Muscle layer of colon (tissue), 2 donors: ENCODE results near the gene MAN1C1.

ENCODE experiments used
- H3K27ac ChIP-seq: one replicate; pipeline ENCODE4 v1.7.0; 2013; ENCODE audit warnings: low read depth, mild to moderate bottlenecking, low read length, moderate library complexity
- H3K27me3 ChIP-seq, 2 donors: one replicate each; pipeline ENCODE4 v1.7.0; 2013; ENCODE audit warnings: low read length in 2 of 2, mild to moderate bottlenecking in 2 of 2; ENCODE audit not compliant: insufficient read depth in 2 of 2, control insufficient read depth in 1 of 2
- H3K36me3 ChIP-seq: one replicate; pipeline ENCODE4 v1.7.0; 2013; ENCODE audit warnings: mild to moderate bottlenecking, low read length; ENCODE audit not compliant: insufficient read depth
- H3K4me1 ChIP-seq: one replicate; pipeline ENCODE4 v1.7.0; 2013; ENCODE audit warnings: mild to moderate bottlenecking, low read length; ENCODE audit not compliant: insufficient read depth
- H3K4me3 ChIP-seq, 2 donors: one replicate each; pipeline ENCODE4 v1.7.0; 2013; ENCODE audit warnings: low read length in 2 of 2, low read depth in 1 of 2, mild to moderate bottlenecking in 1 of 2, moderate library complexity in 1 of 2
- H3K9ac ChIP-seq: one replicate; pipeline ENCODE4 v1.7.0; 2013; ENCODE audit warnings: low read length
- H3K9me3 ChIP-seq: one replicate; pipeline ENCODE4 v1.7.0; 2013; ENCODE audit warnings: mild to moderate bottlenecking, low read length
- donor health status: abdominal sarcoma.
- donor health status: Adenocarcinoma of cecum.

Gene MAN1C1

GRCh38 chr1:25668931-25669573, 52.5 kb downstream of the MAN1C1 start:
- no peaks in the 10 kb centered on the region for H3K9me3 ChIP-seq
- no peaks in the 10 kb centered on the region for H3K27me3 ChIP-seq
- no peaks in the 10 kb centered on the region for H3K36me3 ChIP-seq
- no peak overlapping the region for H3K27ac ChIP-seq
- no peak overlapping the region for H3K4me3 ChIP-seq
- H3K9ac ChIP-seq = no peak overlapping the region
- H3K4me1 ChIP-seq = peaks cover 31% of the 10 kb centered on the region

DNA sequence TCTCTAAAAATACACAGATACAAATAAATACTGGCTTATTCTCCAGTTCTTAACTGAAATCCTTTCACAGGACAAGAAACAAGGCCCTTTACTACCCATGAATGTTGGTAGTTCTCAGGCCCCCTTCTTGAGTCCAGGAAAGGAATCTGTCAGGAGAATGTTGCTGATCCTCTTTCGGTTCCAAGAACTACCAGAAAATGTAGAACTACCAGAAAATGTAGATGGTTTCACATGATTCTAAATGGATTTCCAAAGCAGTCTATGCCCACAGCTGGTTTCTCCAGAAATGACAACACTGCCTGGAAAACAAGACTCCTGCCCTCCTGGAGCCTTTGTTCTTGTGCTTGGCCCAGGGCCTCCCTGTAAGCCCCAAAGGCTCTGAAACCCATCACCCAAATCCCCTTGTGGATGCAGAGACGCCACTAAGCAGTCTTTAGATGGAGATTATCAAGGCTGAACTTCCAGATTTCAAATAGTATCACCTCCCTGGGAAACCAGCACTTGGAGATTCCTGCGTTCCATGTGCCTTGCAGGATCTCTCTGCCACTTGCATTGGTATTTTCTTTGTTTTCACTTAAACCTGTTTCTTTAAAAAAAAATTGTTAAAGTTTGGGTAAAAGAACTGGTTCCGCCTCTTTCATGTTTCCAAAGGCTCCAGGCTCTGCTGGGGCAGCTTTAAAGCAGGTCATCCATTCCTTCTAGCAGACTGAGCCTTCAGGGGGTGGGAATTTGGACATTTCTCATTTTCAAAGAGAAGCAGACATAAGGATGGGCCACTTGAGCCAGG, 53.4 kb downstream of the MAN1C1 start:
- H3K27me3 ChIP-seq = no peaks in the 10 kb centered on the region
- H3K27ac ChIP-seq = no peak overlapping the region
- no peaks in the 10 kb centered on the region for H3K9me3 ChIP-seq
- no peak overlapping the region for H3K9ac ChIP-seq
- no peaks in the 10 kb centered on the region for H3K36me3 ChIP-seq
- no peak overlapping the region for H3K4me3 ChIP-seq
- peaks cover 23% of the 10 kb centered on the region for H3K4me1 ChIP-seq

GRCh38 chr1:25671929-25672328, 55.3 kb downstream of the MAN1C1 start:
- H3K9ac ChIP-seq = no peak overlapping the region
- H3K4me1 ChIP-seq = peaks cover 29% of the 10 kb centered on the region
- H3K36me3 ChIP-seq = no peaks in the 10 kb centered on the region
- no peaks in the 10 kb centered on the region for H3K9me3 ChIP-seq
- H3K27ac ChIP-seq = no peak overlapping the region
- no peaks in the 10 kb centered on the region for H3K27me3 ChIP-seq
- H3K4me3 ChIP-seq = no peak overlapping the region

GRCh38 chr1:25672763-25673409, 56.3 kb downstream of the MAN1C1 start:
- Histone ChIP-seq H3K36me3 (no peaks in the 10 kb centered on the region), H3K9ac (no peak overlapping the region), H3K4me3 (no peak overlapping the region), H3K4me1 (peaks cover 24% of the 10 kb centered on the region), H3K27me3 (no peaks in the 10 kb centered on the region), H3K27ac (no peak overlapping the region), H3K9me3 (no peaks in the 10 kb centered on the region)

- Histone ChIP-seq H3K36me3 (no peaks in the 10 kb centered on the region), H3K9ac (no peak overlapping the region), H3K27me3 (no peaks in the 10 kb centered on the region), H3K27ac (no peak overlapping the region), H3K4me1 (peaks cover 19% of the 10 kb centered on the region), H3K4me3 (no peak overlapping the region), H3K9me3 (no peaks in the 10 kb centered on the region)
Observed at GRCh38 chr1:25673456-25673855, 56.9 kb downstream of the MAN1C1 start.

- Histone ChIP-seq H3K27me3 (no peaks in the 10 kb centered on the region), H3K27ac (no peak overlapping the region), H3K9me3 (no peaks in the 10 kb centered on the region), H3K4me3 (no peak overlapping the region), H3K9ac (no peak overlapping the region), H3K36me3 (no peaks in the 10 kb centered on the region), H3K4me1 (peaks cover 19% of the 10 kb centered on the region)
Observed at GRCh38 chr1:25673962-25674806, 57.6 kb downstream of the MAN1C1 start.

DNA sequence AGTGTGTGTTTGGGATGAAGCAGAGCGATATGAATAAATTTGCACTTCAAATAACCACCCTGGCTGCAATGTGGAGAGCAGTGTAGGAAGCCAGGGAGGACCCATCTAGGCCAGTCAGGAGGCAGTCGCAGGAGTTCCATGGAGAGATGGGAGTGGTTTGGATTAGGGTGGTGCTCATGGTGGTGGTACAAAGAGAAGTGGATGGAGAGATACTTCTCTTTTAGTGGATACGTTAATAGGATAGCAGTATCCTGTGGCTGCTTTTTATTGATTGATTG, 58.2 kb downstream of the MAN1C1 start:
- H3K4me3 ChIP-seq = no peak overlapping the region
- H3K4me1 ChIP-seq = peaks cover 19% of the 10 kb centered on the region
- no peaks in the 10 kb centered on the region for H3K36me3 ChIP-seq
- H3K9ac ChIP-seq = no peak overlapping the region
- H3K9me3 ChIP-seq = no peaks in the 10 kb centered on the region
- H3K27me3 ChIP-seq = no peaks in the 10 kb centered on the region
- H3K27ac ChIP-seq = no peak overlapping the region

GRCh38 chr1:25675729-25676476, 59.3 kb downstream of the MAN1C1 start:
- no peak overlapping the region for H3K4me3 ChIP-seq
- H3K9me3 ChIP-seq = no peaks in the 10 kb centered on the region
- no peak overlapping the region for H3K27ac ChIP-seq
- H3K9ac ChIP-seq = no peak overlapping the region
- no peaks in the 10 kb centered on the region for H3K27me3 ChIP-seq
- H3K36me3 ChIP-seq = no peaks in the 10 kb centered on the region
- peaks cover 19% of the 10 kb centered on the region for H3K4me1 ChIP-seq

GRCh38 chr1:25676488-25676887, 59.9 kb downstream of the MAN1C1 start:
- no peaks in the 10 kb centered on the region for H3K27me3 ChIP-seq
- H3K27ac ChIP-seq = no peak overlapping the region
- H3K4me3 ChIP-seq = no peak overlapping the region
- no peak overlapping the region for H3K9ac ChIP-seq
- peaks cover 19% of the 10 kb centered on the region for H3K4me1 ChIP-seq
- no peaks in the 10 kb centered on the region for H3K36me3 ChIP-seq
- H3K9me3 ChIP-seq = no peaks in the 10 kb centered on the region

GRCh38 chr1:25677193-25677773, 60.7 kb downstream of the MAN1C1 start:
- peaks cover 19% of the 10 kb centered on the region for H3K4me1 ChIP-seq
- no peaks in the 10 kb centered on the region for H3K27me3 ChIP-seq
- H3K36me3 ChIP-seq = no peaks in the 10 kb centered on the region
- no peaks in the 10 kb centered on the region for H3K9me3 ChIP-seq
- H3K9ac ChIP-seq = no peak overlapping the region
- no peak overlapping the region for H3K27ac ChIP-seq
- H3K4me3 ChIP-seq = no peak overlapping the region
